ENCODE data around the gene CNTF.

CNTF gene

GRCh38 chr11:58647866-58648265 lies 25.4 kb downstream of the CNTF start:
- DNase-seq: no peak

- DNase-seq: no peak
These were observed 27.2 kb downstream of the CNTF start for GRCh38 chr11:58649623-58650022.

- DNase-seq: no peak
These were observed 28.0 kb downstream of the CNTF start for GRCh38 chr11:58650496-58650895.

- DNase-seq: no peak
These were observed 30.3 kb downstream of the CNTF start for GRCh38 chr11:58652726-58653280.

GRCh38 chr11:58654079-58654907 lies 31.8 kb downstream of the CNTF start:
- no peak for DNase-seq

- DNase-seq: no peak
These were observed 32.4 kb downstream of the CNTF start for GRCh38 chr11:58654908-58655296.

GRCh38 chr11:58656348-58656747 lies 33.9 kb downstream of the CNTF start:
- DNase-seq: no peak

- no peak for DNase-seq
These were observed 36.2 kb downstream of the CNTF start for GRCh38 chr11:58658623-58659022.

GRCh38 chr11:58659404-58659803 lies 36.9 kb downstream of the CNTF start:
- DNase-seq: no peak

- DNase-seq: no peak
These were observed 37.6 kb downstream of the CNTF start for GRCh38 chr11:58659910-58660570.

GRCh38 chr11:58671983-58672633 lies 49.6 kb downstream of the CNTF start:
- DNase-seq: no peak

- no peak for DNase-seq
These were observed 52.1 kb downstream of the CNTF start for GRCh38 chr11:58674609-58675008.

Data from SIG-M5 (cell line).